Spleen (tissue), 11 donors: Measurements from ENCODE around the gene GNG7. TPM values are rescaled to one million over a fixed set of nuclear protein-coding genes. Genes with fewer than 3 reads are reported as not detected.

Experiments used
- DNase-seq: peaks from one replicate; pipeline ENCODE4 v3.0.0-alpha.2; 2020
- H3K27ac ChIP-seq, 8 donors: fragments of 200-600 bp; sonication (generic) in 7 of 8; 1 replicate in 4 of 8; 2 replicates in 4 of 8; pipeline versions ENCODE4 v1.5.0 to v1.8.0; 2016 to 2021; ENCODE audit warnings: inconsistent platforms in 4 of 8, mild to moderate bottlenecking in 4 of 8, moderate library complexity in 1 of 8
- H3K27me3 ChIP-seq, 7 donors: fragments of 200-600 bp; sonication (generic) in 6 of 7; replicated peaks in 1 of 7; 1 replicate in 4 of 7; 2 replicates in 3 of 7; pipeline versions ENCODE4 v1.5.0 to v1.8.0; 2016 to 2021; ENCODE audit warnings: inconsistent platforms in 3 of 7, mild to moderate bottlenecking in 1 of 7
- H3K36me3 ChIP-seq, 6 donors: fragments of 200-600 bp; sonication (generic) in 5 of 6; 1 replicate in 4 of 6; 2 replicates in 2 of 6; pipeline versions ENCODE4 v1.5.0 to v1.8.0; 2016 to 2021; ENCODE audit warnings: inconsistent platforms in 2 of 6
- H3K4me1 ChIP-seq, 6 donors: fragments of 200-600 bp; sonication (generic) in 5 of 6; 1 replicate in 3 of 6; 2 replicates in 3 of 6; pipeline versions ENCODE4 v1.5.0 to v1.8.0; 2016 to 2021; ENCODE audit warnings: inconsistent platforms in 3 of 6
- H3K4me3 ChIP-seq, 8 donors: fragments of 200-600 bp; sonication (generic) in 7 of 8; 1 replicate in 4 of 8; 2 replicates in 4 of 8; pipeline versions ENCODE4 v1.5.0 to v1.8.0; 2016 to 2021; ENCODE audit warnings: inconsistent platforms in 4 of 8, mild to moderate bottlenecking in 4 of 8, moderate library complexity in 2 of 8
- H3K9me3 ChIP-seq, 8 donors: fragments of 200-600 bp; sonication (generic) in 7 of 8; 1 replicate in 4 of 8; 2 replicates in 4 of 8; pipeline versions ENCODE4 v1.5.0 to v1.8.0; 2016 to 2021; ENCODE audit warnings: inconsistent platforms in 4 of 8
- CTCF ChIP-seq, 11 experiments: fragments of 200-600 bp in 7 of 11; fragments of 450-650 bp in 4 of 11; sonication (generic) in 4 of 11; IDR thresholded peaks in 8 of 11; conservative IDR thresholded peaks in 3 of 11; 1 replicate in 7 of 11; 2 replicates in 4 of 11; pipeline versions ENCODE4 v1.4.0 to v1.8.0; 2016 to 2021; ENCODE audit warnings: antibody characterized with exemption in 11 of 11, inconsistent platforms in 4 of 11, mild to moderate bottlenecking in 1 of 11
- POLR2A ChIP-seq, 3 donors: fragments of 450-650 bp; IDR thresholded peaks; one replicate each; pipeline ENCODE4 v1.5.1; 2017; ENCODE audit warnings: antibody characterized with exemption in 3 of 3, mild to moderate bottlenecking in 1 of 3
- POLR2AphosphoS5 ChIP-seq, 3 donors: sonication (generic); formaldehyde crosslinking; IDR thresholded peaks; one replicate each; pipeline ENCODE4 v1.5.1; 2017; ENCODE audit warnings: antibody characterized with exemption in 3 of 3
- WGBS, 5 donors: extraction: QIAGEN DNeasy Blood & Tissue Kit in 3 of 5; methylation state at CpG; one replicate each; pipeline versions ENCODE4 v1.1.5 to v1.1.7; 2013 to 2018; 5-methylcytosine and 5-hydroxymethylcytosine counted together
- intact Hi-C: fragments of 100-400 bp; cut with DNase I; formaldehyde crosslinking; loops from one replicate; pipeline ENCODE4 v1.15.0; 2023; ENCODE audit warnings: low total_unique reads
- polyA plus RNA-seq, 3 donors: library from polyadenylated mRNA; stranded (reverse); fragments of 200-250 nt; gene quantifications; one replicate each; pipeline ENCODE4 v1.2.1, GENCODE V29; 2013
- total RNA-seq, 7 donors: library from RNA; depleted of rRNA in 3 of 7; stranded (reverse); fragments of >200 nt in 3 of 7; fragmentation: NEBNext Ultra II Directional in 4 of 7; extraction: Animal tissue kit (Norgen Biotek cat#: 25700) in 4 of 7; gene quantifications; one replicate each; pipeline versions ENCODE4 v1.1.0 to v1.2.1, GENCODE V29; 2016 to 2021
- donor health status: healthy with polysubstance abuse.
- donor health status: DM: no; HTN: no; CAD: no; lungs with moderate emphysema.
- donor health status: DM: no; HTN: no; CAD: no.
- donor health status: Bipolar disorder and iron deficiency.
- donor health status: healthy.
- donor health status: DM: no; HTN: no; CAD: no.
- donor health status: DM: yes; HTN: yes; CAD: no.

GNG7 gene
- total and polyA plus RNA-seq, 10 donors: 17.2 to 34.6 (median 18.9) TPM

- WGBS, 5 donors: 59 to 86% (median 72%) methylated on average over 8 of the region's 8 CpGs
- no peak for DNase-seq
- peaks cover 0 to 31% (median 25%) of the 10 kb centered on the region in 8 donors for H3K9me3 ChIP-seq
- intact Hi-C loops: no loop called here
- no peak overlapping the region for H3K27ac ChIP-seq
- H3K4me1 ChIP-seq: peaks cover 21 to 40% (median 29%) of the 10 kb centered on the region in 6 donors
- peaks cover 0 to 28% (median 23%) of the 10 kb centered on the region in 7 donors for H3K27me3 ChIP-seq
- no peaks in the 10 kb centered on the region for H3K36me3 ChIP-seq
- TF ChIP-seq CTCF (IDR thresholded peaks at IDR 0.05 in 8 of 11, conservative IDR thresholded peaks at IDR 0.05 in 3 of 11): no peak
- no peak for TF ChIP-seq POLR2A (IDR thresholded peaks at IDR 0.05)
- no peak for TF ChIP-seq POLR2AphosphoS5 (IDR thresholded peaks at IDR 0.05)
- no peak overlapping the region for H3K4me3 ChIP-seq
Measured at GRCh38 chr19:2485428-2485827, 217.1 kb downstream of the GNG7 start.

- Histone ChIP-seq H3K4me1 (peaks cover 15 to 37% (median 24%) of the 10 kb centered on the region in 6 donors), H3K27ac (no peak overlapping the region), H3K9me3 (peaks cover 0 to 31% (median 25%) of the 10 kb centered on the region in 8 donors), H3K4me3 (no peak overlapping the region), H3K36me3 (no peaks in the 10 kb centered on the region), H3K27me3 (peaks cover 0 to 17% (median 15%) of the 10 kb centered on the region in 7 donors)
- intact Hi-C loops: no loop called here
- TF ChIP-seq CTCF (IDR thresholded peaks at IDR 0.05 in 8 of 11, conservative IDR thresholded peaks at IDR 0.05 in 3 of 11): no peak
- no peak for DNase-seq
- WGBS, 5 donors: 81 to 92% (median 84%) methylated on average over 10 to 13 of the region's 13 CpGs
Measured at GRCh38 chr19:2484178-2484937, 218.1 kb downstream of the GNG7 start.

DNA sequence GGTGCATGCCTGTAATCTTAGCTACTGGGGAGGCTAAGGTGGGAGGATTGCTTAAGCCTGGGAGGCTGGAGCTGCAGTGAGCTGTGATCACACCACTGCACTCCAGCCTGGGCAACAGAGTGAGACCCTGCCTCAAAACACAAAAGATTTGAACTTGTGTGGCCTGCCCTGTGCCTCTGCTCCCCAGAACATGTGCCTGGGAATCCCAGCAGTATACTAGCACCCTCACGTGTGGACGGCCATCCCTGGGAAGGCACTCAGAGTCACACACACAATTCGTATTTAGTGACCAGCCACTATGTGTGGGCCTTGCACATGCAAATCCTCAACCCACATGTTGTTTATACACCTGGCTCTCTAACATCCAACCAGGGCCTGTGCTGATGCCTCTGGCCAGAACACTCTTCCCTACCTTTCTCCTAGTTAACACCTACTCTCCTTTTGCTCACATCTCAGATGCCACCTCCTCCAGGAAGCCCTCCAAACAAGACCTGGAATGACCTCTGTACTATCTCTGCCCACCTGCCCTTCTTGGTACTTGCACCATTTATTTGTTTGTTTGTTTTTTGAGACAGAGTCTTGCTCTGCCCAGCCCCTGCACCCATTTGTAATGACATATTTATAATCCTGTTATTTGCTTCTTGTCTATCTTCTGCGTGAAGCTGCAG lies 218.9 kb downstream of the GNG7 start:
- no peaks in the 10 kb centered on the region for H3K36me3 ChIP-seq
- H3K27me3 ChIP-seq: peaks cover 0 to 10% (median 8%) of the 10 kb centered on the region in 7 donors
- intact Hi-C loops: no loop called here
- no peak overlapping the region for H3K27ac ChIP-seq
- peaks cover 10 to 37% (median 24%) of the 10 kb centered on the region in 6 donors for H3K4me1 ChIP-seq
- no peak for DNase-seq
- 79 to 94% (median 94%) methylated on average over 4 of the region's 4 CpGs for whole genome bisulfite sequencing, 5 donors
- H3K4me3 ChIP-seq: no peak overlapping the region
- peaks cover 0 to 31% (median 25%) of the 10 kb centered on the region in 8 donors for H3K9me3 ChIP-seq
- no peak for TF ChIP-seq POLR2A (IDR thresholded peaks at IDR 0.05)
- no peak for TF ChIP-seq POLR2AphosphoS5 (IDR thresholded peaks at IDR 0.05)
- TF ChIP-seq CTCF (IDR thresholded peaks at IDR 0.05 in 8 of 11, conservative IDR thresholded peaks at IDR 0.05 in 3 of 11): no peak

- TF ChIP-seq POLR2AphosphoS5 (IDR thresholded peaks at IDR 0.05) (no peak), POLR2A (IDR thresholded peaks at IDR 0.05) (no peak), CTCF (IDR thresholded peaks at IDR 0.05 in 8 of 11, conservative IDR thresholded peaks at IDR 0.05 in 3 of 11) (no peak)
- Histone ChIP-seq H3K4me1 (peaks cover 5 to 37% (median 24%) of the 10 kb centered on the region in 6 donors), H3K27me3 (peaks cover 0 to 4% (median 2%) of the 10 kb centered on the region in 7 donors), H3K9me3 (peaks cover 0 to 31% (median 25%) of the 10 kb centered on the region in 8 donors), H3K36me3 (peaks cover 0 to 3% (median 0%) of the 10 kb centered on the region in 6 donors), H3K27ac (no peak overlapping the region), H3K4me3 (no peak overlapping the region)
- intact Hi-C loops: no loop called here
- DNase-seq: no peak
- WGBS, 5 donors: 81 to 90% (median 87%) methylated on average over 6 of the region's 6 CpGs
Measured at GRCh38 chr19:2483084-2483483, 219.4 kb downstream of the GNG7 start.
